Measurements from ENCODE around the gene CYBC1.
"Not testable (repeated sequence)": the region's sequence is repeated elsewhere in the genome, so short reads cannot be mapped to it uniquely, and the experiment has no call there.

DNA sequence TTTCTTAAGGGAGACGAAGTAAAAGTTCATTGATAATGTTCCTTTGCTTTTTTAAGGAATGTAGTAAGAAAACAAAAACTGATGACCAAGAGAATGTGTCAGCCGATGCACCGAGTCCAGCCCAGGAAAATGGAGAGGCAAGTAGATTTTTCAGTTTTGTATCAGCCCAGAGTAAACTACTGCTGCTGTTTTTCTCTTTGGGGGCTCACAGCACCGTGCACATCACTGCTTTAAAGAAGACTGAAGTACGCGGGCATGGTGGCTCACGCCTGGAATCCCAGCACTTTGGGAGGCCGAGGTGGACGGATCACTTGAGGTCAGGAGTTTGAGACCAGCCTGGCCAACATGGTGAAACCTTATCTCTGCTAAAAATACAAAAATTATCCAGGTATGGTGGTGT is 9.4 kb upstream of the CYBC1 start:
- not testable (repeated sequence) for TF ChIP-seq YY1 (IDR thresholded peaks at IDR 0.05; ENCODE audit: insufficient read depth, insufficient read length); SUZ12 (IDR thresholded peaks at IDR 0.05; ENCODE audit: extremely low read depth, insufficient read depth, insufficient read length); ZNF274 (IDR thresholded peaks at IDR 0.05; ENCODE audit: low read depth, low read length)

Measured in NT2/D1 (cell line).